ENCODE data around the gene U2SURP. TPM values are rescaled to one million over a fixed set of nuclear protein-coding genes. Genes with fewer than 3 reads are reported as not detected.

Gene U2SURP
- total and polyA plus RNA-seq, 10 of the 15 experiments (the other 5 are each of a cell fraction or from before 2014, with no cell fraction given): 76.3 to 277 (median 150) TPM

GRCh38 chr3:143037867-143038266 is 36.5 kb downstream of the U2SURP start:
- no peak overlapping the region for H3K27ac ChIP-seq (ENCODE audit: control insufficient read depth, insufficient read depth)
- no peak for TF ChIP-seq PRDM15 (CRISPR knock-in tag; IDR thresholded peaks at IDR 0.05)
- peak in 1 of 3 experiments; percentile 22; a peak in 1 of 6 replicates for TF ChIP-seq CTCF (IDR thresholded peaks at IDR 0.05 in 2 of 3, conservative IDR thresholded peaks at IDR 0.05 in 1 of 3; ENCODE audit: control insufficient read depth in 2 of 3, extremely low read depth in 1 of 3, insufficient read depth in 1 of 3, low read depth in 3 of 3, low read length in 3 of 3)
- peak; percentile 74 for ATAC-seq
- H3K79me2 ChIP-seq (ENCODE audit: control insufficient read depth, insufficient read depth, low read length): no peaks in the 10 kb centered on the region; the same call in 1 of the 2 replicates
- no peaks in the 10 kb centered on the region for H3K4me1 ChIP-seq (ENCODE audit: control insufficient read depth, insufficient read depth, low read length)
- ChIA-PET RAD21 (ENCODE audit: unreplicated experiment) (interaction anchor here (0.6 to 1.4 kb wide), 3 partner anchors 8 to 96 kb away, joined by 3 to 4 read pairs (median 3); partner anchors contain the start of gene U2SURP), CTCF (interaction anchor here (1.0 to 2.4 kb wide), 3 partner anchors 17 to 637 kb away, joined by 3 to 7 read pairs (median 5); no protein-coding TSS in a partner anchor), SMC1A (ENCODE audit: uncharacterized antibody, unreplicated experiment) (interaction anchor here (0.7 to 1.7 kb wide), 3 partner anchors 28 to 46 kb away, joined by 4 to 9 read pairs (median 5); partner anchors contain the start of gene U2SURP), POLR2A (no interaction called here)
- 50% methylated on average over 2 of the region's 2 CpGs for WGBS (ENCODE audit: insufficient coverage, insufficient replicate concordance, low lambda C conversion rate, missing lambda C conversion rate)
- no peak overlapping the region for H2AFZ ChIP-seq (ENCODE audit: control insufficient read depth, low read depth, low read length)
- in situ Hi-C loops (cut with MboI) (no loop called here), intact Hi-C loops (cut with micrococcal nuclease; ENCODE audit: unreplicated experiment) (no loop called here)
- FAIRE-seq: no peak
- no peaks in the 10 kb centered on the region for H3K9me3 ChIP-seq (replicated peaks; ENCODE audit: control insufficient read depth, insufficient read depth, low read length)
- no peak for DNase-seq (ENCODE audit: low read depth, low spot score)
- no peaks in the 10 kb centered on the region for H3K27me3 ChIP-seq (replicated peaks in 1 of 2; ENCODE audit: control insufficient read depth in 2 of 2, insufficient read depth in 2 of 2, low read length in 1 of 2)
- no TSS peak for BruUV-seq (replicated peaks)
- H3K4me2 ChIP-seq (ENCODE audit: control insufficient read depth, insufficient read depth): no peak overlapping the region
- no peak overlapping the region for H3K4me3 ChIP-seq
- no peaks in the 10 kb centered on the region for H4K20me1 ChIP-seq (ENCODE audit: control insufficient read depth, insufficient read depth)
- H3K36me3 ChIP-seq (ENCODE audit: control insufficient read depth in 2 of 2, insufficient read depth in 2 of 2, low read length in 1 of 2): peaks cover 0 to 30% of the 10 kb centered on the region in 2 experiments; a peak in 2 of 4 replicates
- H3K9ac ChIP-seq (ENCODE audit: control insufficient read depth, insufficient read depth, low read length): no peak overlapping the region
